NCI-H1092 (cell line): ENCODE measurements around the gene TINAGL1.

ENCODE experiments used
- DNase-seq: peaks from one replicate; lab custom pipeline; 2025; lab: John Stamatoyannopoulos, UW

TINAGL1 gene

DNA sequence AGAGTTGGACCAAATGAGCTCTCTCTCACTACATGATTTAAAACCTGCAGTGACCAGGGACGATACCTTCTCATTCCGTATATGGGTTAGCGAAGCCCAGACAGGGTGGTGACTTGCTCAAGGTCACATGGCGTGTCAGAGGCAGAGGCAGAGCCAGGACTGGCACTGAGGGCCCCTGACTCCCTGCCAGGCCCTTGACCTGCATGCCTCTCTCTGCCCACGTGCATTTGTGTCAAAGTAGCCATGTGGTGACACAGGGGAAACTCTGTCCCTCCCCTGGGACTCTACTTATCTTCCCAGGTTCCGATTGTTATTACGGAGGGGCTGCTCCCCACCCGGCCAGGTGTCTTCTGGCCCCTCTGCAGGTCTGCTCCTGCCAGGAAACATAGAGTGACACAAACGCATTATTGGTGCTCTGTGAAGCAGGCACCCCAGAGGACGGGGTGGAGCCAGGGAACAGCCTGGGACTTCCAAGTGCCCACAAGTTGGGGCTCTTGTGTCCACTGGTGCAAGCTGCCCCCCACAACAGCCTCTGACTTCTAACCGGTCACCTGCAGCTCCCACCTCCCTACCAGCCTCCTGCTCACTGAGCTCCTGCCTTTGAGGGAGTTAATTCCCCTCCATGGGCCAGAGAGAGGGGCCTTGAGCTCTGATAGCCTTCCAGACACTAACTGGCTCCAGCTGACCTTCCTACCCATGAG, 7.3 kb upstream of the TINAGL1 start:
- no peak for DNase-seq

DNA sequence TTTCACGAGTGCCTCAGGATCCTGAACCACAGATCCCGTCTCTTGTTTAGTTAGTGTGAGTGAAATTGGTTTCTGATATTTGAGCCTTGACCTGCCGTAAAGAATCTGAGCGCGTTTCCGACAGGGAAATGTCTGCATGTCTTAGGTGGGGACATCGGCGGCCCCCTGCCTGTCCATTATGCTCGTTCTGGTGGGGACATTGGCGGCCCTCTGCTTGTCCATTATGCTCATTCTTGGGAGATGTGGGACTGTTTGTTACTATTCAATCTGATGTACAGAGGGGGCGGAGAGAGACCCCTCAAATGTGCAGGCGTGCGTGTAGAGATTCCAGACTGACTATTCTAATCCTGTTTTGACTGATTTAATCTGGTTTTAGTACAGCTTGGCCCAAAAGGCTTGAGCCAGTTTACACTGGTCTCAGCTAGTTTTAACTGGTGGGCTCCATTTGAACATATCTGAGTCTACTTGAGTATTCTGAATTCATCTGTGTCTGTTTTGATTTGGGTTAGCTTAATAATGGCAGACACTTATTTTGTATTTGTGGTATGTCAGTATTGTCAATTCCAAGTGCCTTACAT, 6.6 kb upstream of the TINAGL1 start:
- DNase-seq = no peak

DNA sequence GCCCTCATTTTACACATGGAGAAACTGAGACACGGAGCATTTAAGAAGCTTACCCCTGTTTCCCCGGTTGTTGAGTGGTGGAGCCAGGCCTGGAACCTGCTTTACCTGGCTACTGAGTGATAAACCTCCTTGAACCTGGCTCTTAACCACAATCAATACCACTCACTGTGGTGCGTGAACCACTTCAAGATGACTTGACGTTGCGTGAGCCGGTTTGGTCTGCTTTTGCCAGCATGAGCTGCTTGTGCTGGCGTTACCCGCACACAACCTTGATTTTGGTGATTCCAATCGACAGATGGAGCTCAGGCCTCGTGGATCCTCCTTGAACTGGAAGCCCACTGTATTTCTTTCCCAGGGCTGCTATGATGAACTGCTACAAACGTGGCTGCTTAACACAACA, 6.1 kb upstream of the TINAGL1 start:
- no peak for DNase-seq

DNA sequence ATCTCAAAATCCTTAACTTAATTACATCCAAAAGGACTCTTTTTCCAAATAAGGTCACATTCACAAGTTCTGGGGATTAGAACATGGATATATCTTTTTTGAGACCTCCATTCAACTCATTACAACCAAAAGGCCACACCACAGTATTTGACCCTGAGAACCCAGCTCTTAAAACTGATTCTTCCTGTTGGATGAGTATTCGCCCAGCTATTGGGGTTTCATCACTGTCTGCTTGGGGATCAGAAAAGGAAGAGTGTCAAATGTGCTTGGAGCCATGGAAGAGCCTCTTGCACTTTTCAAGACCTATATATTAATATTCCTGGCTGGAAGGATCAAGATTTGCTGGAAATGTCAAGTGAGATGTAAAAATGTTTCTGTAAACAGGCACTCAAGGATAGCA, 5.4 kb upstream of the TINAGL1 start:
- no peak for DNase-seq

DNA sequence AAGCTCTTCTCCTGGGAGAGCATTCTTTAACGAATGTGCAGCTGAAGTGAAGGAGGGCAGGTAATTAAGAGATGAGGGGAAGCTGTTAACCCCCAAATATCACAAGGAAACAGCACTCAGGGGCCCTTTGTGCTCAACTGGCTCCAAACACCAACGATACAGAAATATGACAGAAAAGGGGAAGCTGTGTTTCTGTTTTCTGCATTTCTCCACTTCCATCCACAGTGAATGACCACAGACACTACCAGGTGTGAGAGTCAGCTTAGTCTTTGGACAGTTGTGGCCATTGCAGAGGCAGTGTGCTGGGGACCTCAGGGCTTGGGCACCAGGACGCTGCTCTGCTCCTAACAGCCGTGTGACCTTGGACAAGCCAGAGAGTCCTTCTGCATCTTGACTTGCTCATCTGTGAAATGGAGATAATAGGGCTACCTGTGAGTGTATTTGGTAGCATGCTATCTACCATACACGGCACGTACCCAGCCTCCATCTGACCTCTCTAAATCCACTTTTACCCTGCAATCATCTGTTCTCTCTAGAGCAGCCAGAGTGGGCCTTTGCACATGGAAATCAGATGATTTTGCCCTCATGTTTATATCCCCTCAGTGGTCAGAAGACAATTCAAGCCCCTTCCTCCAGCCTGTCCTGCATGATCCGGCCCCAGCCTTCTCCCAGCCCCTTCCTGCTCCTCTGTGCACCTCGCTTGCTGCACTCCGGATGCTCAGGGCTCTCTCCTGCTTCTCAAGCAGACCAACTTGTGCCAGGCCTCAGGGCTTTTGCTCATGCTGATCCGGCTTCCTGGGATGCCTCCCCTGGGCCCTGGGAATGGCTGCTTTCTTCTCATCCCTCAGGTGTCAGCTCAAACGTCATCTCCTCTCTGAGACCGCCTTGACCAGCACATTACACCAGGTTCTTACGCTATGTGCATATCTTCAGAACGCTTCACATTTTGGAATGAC, 4.7 kb upstream of the TINAGL1 start:
- DNase-seq = no peak

DNA sequence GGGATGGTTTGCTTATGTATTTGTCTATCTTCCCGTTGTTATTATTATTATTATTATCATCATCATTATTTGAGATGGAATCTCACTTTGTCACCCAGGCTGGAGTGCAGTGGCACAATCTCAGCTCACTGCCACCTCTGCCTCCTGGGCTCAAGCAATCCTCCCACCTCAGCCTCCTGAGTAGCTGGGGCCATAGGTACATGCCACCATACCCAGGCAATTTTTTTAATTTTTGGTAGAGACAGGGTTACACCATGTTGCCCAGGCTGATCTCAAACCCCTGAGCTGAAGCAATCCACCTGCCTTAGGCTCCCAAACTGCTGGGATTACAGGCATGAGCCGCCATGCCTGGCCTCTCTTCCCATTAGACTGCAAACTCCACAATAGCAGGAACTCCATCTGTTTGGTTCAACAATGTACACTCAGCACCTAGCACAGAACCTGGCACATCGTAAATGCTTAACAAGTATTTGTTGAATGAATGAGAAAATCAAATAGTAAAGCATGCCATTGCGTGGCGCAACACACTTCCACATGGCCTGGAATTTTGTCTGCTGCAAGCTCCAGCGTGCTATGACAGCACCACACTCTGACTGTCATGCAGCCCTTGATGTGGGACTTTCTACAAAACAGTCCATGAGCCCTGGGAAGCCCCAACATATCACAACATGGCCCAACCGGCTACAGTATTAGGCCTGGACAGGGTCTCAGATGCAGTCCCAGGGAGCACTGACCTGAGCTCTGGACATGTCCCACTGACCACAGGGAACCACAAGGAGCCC, 3.8 kb upstream of the TINAGL1 start:
- DNase-seq = no peak

DNA sequence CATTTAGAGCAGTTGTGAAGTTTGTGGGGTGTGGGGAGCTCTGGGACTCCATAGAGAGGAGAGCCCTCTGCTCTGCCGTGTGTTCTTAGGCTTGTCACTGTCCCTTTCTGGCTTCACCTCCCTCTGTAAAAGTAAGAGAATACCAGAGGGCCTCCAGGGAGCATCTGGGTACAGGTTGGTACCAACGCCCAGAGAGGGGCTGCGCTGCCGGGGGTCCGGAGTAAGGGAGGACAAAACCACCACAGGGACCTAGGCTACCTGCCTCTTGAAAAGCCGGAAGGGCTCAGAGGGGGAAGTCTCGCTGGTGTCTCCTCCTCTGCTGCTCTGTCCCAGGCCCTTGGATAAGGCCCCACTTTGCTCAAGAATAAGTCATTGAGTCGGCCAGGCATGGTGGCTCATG, 3.1 kb upstream of the TINAGL1 start:
- no peak for DNase-seq

DNA sequence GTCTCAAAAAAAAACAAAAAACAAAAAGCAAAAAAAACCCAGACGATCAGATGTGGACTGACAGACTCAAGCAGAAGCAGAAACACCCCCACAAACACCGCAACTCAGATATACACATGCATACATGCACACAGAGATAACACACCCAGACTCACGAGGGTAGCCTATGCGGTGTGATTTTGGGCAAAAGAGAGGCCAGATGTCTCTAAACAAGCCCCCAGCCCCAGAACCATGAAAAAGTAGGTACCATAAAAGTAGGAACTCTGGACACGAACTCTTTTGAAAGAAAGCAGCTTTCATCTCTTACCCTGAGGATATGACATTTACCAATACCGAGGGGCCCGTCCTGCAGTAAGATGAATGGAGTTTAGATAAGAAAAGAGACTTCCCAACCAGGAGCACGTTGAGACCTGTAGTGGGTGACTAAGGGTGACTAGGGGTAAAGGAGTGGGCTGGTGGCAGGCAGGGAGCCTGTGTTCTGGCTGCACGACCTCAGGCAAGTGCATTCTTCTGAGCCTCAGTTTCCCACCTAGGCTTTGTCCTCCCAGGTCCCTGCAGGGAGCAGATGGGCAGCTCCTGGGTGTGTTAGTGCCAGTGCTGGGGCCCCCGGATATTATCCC, 1.5 kb upstream of the TINAGL1 start:
- no peak for DNase-seq

DNA sequence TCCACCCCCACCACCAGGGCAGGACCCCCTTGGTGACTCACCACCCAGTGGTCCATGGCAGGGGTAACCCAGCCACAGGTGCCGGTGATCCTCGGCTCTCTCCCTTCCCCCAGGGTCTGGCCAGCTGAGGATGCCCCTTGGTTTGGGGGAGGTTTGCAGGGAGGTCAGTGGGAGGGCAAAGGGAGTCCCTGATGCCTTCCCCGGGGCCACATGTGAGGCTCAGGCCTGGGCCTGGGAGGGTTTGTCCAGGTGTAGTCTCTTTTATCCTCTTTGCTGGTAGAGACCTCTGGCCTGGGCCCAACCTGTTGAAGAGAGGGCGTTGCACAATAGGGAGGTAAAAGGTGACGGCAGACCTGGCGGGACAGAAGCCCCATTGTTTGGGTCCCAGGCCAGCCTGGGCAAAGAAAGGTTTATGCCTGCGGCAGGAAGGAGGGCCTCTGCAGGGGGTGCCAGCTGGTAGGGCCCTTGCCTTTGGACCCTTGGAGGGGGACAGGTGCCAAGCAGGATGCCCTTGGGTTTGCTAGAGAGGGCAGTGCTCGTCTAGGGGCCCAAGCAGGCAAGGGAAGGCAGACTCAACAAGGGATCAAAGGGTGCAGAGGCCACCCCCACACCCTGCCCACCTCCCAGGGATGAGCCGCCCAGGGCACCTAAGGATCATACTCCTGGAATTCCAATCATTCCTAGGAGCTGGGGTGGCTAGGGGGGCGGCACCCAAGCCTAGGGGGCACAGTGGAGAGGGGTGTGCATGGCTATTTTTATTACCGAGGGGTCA, 760 bp upstream of the TINAGL1 start:
- DNase-seq = no peak

DNA sequence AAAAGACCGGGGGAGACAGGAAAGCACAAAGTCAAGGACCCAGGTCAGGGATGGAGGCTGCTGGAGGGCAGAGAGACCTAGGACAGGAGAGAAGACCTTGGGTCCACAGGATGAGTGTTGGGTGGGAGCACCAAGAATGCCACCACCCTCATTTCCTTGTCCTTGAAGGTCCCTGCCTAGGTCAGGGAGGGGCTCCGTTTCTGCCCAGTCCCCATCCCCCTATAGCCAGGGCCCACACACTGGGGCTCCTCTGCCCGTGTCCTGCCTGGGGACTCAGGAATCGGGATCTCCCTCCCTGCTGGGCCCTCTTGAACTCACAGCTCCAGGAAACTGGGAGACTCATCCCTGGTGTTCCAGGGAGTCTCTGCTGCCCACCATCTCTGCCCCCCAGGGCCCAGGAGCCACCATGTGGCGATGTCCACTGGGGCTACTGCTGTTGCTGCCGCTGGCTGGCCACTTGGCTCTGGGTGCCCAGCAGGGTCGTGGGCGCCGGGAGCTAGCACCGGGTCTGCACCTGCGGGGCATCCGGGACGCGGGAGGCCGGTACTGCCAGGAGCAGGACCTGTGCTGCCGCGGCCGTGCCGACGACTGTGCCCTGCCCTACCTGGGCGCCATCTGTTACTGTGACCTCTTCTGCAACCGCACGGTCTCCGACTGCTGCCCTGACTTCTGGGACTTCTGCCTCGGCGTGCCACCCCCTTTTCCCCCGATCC, 584 bp downstream of the TINAGL1 start:
- DNase-seq = no peak

DNA sequence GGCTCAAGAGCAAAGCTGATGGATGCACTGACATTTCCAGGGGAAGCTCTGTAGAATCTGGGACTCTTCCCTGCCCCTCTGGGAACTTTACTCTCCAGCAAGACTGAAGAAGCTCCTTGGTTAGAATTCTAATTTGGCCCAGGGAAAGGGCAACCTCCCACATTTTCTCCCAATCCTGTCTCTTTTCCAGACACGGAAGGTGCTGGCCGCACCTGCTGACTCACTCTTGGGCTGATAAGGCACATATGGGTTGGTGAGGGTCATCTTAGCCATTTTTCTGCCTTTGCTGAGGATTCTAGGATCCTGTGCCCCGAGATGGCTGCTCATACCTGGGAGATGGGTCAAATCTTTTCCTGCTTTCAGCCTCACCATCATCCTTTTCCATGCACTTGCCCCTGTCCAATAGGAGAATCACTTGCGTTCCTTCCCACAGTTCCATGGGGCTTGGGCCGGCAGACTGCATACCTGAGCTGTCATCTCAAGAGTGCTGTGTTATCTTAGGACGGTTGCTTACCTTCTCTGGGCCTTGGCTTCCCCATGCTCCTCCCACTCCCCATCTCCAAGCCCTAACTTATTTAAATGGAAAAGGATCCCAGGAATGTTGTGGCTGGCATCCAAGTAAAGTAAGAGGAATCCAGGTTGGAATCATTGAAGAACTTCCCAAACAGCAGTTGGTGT, 1.3 kb downstream of the TINAGL1 start:
- DNase-seq = no peak

DNA sequence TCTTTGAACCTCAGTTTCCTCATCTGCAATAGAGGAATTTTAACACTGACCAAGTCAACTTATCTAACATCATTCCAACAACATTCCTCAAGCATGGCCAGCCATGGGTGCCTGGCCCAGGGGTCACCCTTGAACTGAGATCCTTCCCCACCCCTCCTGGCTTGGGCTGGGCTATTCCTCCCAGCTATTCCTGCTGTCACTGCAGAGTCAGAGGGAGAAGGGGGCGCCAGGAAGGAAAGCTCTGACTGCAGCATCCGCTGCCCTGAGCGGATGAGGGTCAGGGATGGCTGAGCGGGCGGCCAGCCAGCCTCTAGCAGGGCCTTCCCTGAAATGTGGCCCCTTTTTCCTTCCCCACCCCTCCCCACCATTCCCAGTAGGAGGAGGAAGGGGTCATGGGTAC, 3.1 kb downstream of the TINAGL1 start:
- DNase-seq = no peak

DNA sequence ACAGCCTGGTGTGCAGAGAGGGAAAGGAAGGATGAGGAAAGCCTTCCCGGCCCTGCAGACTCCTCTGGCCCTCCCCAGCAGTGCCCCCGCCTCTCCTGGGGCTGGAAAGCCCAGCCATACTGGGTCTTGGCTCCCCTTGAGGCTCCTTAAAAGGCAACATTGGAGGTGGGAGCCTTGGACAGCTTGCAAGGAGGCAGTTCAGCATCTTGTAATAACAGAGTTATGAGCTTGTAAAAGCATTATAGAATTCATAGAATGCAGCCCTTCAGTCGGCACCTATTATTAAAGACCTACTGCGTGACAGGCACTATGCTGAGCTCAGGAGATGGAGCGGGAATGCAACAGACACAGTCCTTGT, 4.2 kb downstream of the TINAGL1 start:
- no peak for DNase-seq

DNA sequence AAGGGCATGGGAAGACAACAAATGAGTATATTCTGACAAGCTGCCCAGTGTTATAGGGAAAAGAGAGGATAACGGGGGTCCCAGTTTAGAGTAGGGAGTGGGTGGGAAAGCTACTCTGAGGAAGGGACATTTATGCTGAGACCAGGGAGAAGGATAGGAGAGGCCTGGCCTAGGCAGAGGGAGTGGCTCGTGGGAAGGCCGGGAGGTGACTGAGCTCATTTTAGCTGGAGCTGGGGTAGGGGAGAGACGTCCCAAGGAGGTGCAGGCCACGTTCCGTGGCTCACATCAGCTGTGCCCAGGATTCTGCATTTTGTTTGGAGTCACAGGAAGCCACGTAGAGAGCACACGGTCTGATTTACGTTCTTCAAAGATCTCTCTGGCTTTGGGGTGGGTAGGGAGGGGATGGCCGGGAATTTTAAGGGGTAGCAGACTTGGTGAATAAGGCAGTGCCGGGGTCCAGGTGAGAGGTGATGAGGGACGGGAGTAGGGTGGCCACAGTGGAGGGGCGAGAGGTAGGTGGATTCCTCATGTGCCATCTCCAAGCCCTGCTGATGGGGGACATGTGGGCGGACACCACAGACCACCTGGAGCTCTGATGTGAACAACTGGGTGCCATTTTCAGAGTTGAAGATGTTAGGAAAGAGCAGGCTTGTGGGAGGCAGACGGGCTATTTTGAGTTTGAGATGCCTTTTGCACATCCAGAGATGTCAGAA, 4.7 kb downstream of the TINAGL1 start:
- no peak for DNase-seq

DNA sequence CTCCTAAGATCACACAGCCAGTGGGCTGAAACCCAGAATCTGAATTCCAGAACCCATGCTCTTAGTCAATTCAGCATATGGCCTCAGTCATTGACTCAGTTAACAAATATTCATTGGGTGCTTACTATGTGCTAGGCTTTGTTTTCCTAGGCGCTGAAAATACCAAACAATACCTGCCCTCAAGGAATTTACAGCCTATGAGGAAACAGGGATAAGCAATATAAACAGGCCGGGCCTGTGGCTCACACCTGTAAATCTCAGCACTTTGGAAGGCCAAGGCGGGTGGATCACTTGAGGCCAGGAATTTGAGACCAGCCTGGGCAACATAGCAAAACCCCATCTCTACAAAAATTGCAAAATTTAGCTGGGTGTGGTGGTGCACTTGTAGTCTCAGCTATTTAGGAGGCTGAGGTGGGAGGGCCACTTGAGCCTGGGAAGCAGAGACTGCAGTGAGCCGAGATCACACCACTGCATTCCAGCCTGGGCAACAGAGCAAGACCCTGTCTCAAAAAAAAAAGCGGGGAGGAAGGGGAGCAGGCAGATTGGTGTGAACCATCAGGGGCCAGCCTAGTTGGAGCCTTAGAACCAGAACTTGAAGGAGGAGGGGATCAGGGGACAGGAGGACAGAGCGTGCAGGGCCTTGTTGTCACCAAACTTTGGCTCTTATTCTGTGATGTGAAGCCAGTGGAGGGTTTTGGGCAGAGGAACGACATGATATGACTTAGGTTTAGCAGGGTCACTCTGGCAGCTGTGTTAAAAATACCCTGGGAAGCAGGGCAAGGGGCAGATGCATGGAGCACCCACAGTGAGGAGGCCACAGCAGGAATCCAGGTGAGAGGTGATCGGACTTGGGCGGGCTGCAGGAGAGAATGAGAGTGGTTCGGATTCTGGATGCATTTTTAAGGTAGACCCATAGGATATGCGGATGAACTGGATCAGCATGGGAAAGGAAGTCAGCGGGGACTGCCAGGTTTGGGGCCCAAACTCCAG, 5.8 kb downstream of the TINAGL1 start:
- DNase-seq = no peak

DNA sequence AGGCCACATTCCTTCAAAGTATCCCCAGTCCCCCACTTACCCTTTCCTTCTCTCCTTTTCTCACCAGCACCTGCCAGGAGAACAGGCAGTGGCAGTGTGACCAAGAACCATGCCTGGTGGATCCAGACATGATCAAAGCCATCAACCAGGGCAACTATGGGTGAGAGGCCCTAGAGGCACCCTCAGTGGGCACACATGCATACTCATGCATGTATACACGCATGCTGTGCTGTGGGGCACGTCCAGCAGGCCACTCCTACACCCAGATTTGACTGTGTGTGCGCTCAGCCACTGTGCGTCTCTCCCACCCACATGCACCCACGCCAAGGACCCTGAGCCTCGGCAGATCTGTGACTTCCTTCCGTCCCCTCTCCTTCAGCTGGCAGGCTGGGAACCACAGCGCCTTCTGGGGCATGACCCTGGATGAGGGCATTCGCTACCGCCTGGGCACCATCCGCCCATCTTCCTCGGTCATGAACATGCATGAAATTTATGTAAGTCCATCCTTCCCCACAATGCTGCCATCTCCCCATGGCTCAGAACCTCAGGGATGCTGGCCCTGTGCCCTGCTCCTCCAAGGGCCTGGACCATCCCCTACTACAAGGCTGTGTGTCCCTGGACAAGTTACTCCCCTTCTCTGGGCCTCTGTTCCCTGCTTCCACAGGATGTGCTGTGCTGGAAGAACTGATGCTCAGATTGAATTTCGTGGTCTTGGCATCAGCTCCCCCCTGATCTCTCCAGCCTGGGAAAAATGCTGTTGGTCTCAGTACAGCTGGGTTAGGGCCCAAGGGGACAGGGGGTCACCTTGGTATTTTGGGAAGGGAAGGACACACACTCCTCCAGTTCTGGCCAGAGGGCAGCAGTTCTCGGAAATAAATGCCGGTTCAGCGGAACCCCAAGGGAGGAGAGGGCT, 7.0 kb downstream of the TINAGL1 start:
- DNase-seq = no peak
